Activated T-helper 2 cell treated with anti-CD3 and anti-CD28 coated beads, Interferon-gamma antibody, Interleukin-2, Interleukin-4, amounts not matched to agents 10 μg/mL and 5 μg/mL and 100 μg/mL, durations not matched to agents 14 hours and 24 hours and 36 hours (primary cell): ENCODE results near the gene PDE7B. TPM values are rescaled to one million over a fixed set of nuclear protein-coding genes. Genes with fewer than 3 reads are reported as not detected.

ENCODE experiments used
- DNase-seq: peaks from one replicate; pipeline ENCODE4 v3.0.0; 2021; ENCODE audit warnings: low spot score
- H3K27ac Mint-ChIP-seq: one replicate; pipeline ENCODE4 v1.8.0; 2021; ENCODE audit warnings: mixed read lengths
- H3K27me3 Mint-ChIP-seq: one replicate; pipeline ENCODE4 v1.8.0; 2021; ENCODE audit warnings: low read depth, mixed read lengths
- H3K36me3 Mint-ChIP-seq: one replicate; pipeline ENCODE4 v1.8.0; 2021; ENCODE audit warnings: low read depth, mixed read lengths
- H3K4me1 Mint-ChIP-seq: one replicate; pipeline ENCODE4 v1.8.0; 2021; ENCODE audit warnings: low read depth, mixed read lengths
- H3K4me3 Mint-ChIP-seq: one replicate; pipeline ENCODE4 v1.8.0; 2021; ENCODE audit warnings: low read depth, mild to moderate bottlenecking, moderate library complexity, mixed read lengths
- H3K9me3 Mint-ChIP-seq: one replicate; pipeline ENCODE4 v1.8.0; 2021; ENCODE audit warnings: mixed read lengths
- intact Hi-C: fragments of 100-400 bp; cut with micrococcal nuclease; formaldehyde crosslinking; loops from one replicate; pipeline ENCODE4 v1.15.1; 2023
- total RNA-seq: library from RNA; stranded (reverse); gene quantifications from 2 replicates; pipeline ENCODE4 v1.2.3, GENCODE V29; 2022

Gene PDE7B
- total RNA-seq, 1 donor from 2014 or later, result 28.8 TPM

- intact Hi-C loops, result no loop called here
- Mint-ChIP-seq H3K27ac (no peak overlapping the region), H3K4me1 (peaks cover 59% of the 10 kb centered on the region), H3K27me3 (no peaks in the 10 kb centered on the region), H3K36me3 (peaks cover 47% of the 10 kb centered on the region), H3K9me3 (no peaks in the 10 kb centered on the region), H3K4me3 (no peak overlapping the region)
- no peak for DNase-seq
These were observed 26.2 kb downstream of the PDE7B start for GRCh38 chr6:135877666-135878065.

GRCh38 chr6:135880066-135880972 is 28.8 kb downstream of the PDE7B start:
- intact Hi-C loops, result loop anchor here (1.0 to 10.0 kb wide), 5 partner anchors 14 to 404 kb away; partner anchors contain the start of gene BCLAF1
- Mint-ChIP-seq H3K36me3 (peaks cover 52% of the 10 kb centered on the region), H3K27me3 (no peaks in the 10 kb centered on the region), H3K4me3 (peak overlapping the region; percentile 82), H3K4me1 (peaks cover 66% of the 10 kb centered on the region), H3K27ac (peak overlapping the region; percentile 98), H3K9me3 (no peaks in the 10 kb centered on the region)
- peak; percentile 64 for DNase-seq

GRCh38 chr6:135883045-135883444 is 31.5 kb downstream of the PDE7B start:
- DNase-seq, result no peak
- Mint-ChIP-seq H3K27me3 (no peaks in the 10 kb centered on the region), H3K4me1 (peaks cover 60% of the 10 kb centered on the region), H3K36me3 (peaks cover 55% of the 10 kb centered on the region), H3K9me3 (no peaks in the 10 kb centered on the region), H3K27ac (no peak overlapping the region), H3K4me3 (no peak overlapping the region)
- intact Hi-C loops, result loop anchor here (5.0 to 10.0 kb wide), 2 partner anchors 39 to 402 kb away; partner anchors contain the start of gene BCLAF1

- H3K4me1 Mint-ChIP-seq, result peaks cover 60% of the 10 kb centered on the region
- H3K27me3 Mint-ChIP-seq, result no peaks in the 10 kb centered on the region
- H3K9me3 Mint-ChIP-seq, result no peaks in the 10 kb centered on the region
- peaks cover 55% of the 10 kb centered on the region for H3K36me3 Mint-ChIP-seq
- no peak for DNase-seq
- no peak overlapping the region for H3K27ac Mint-ChIP-seq
- intact Hi-C loops, result loop anchor here (5.0 to 10.0 kb wide), 2 partner anchors 39 to 401 kb away; partner anchors contain the start of gene BCLAF1
- H3K4me3 Mint-ChIP-seq, result no peak overlapping the region
These were observed 32.0 kb downstream of the PDE7B start for GRCh38 chr6:135883536-135883935.

- Mint-ChIP-seq H3K27ac (no peak overlapping the region), H3K27me3 (no peaks in the 10 kb centered on the region), H3K4me3 (no peak overlapping the region), H3K36me3 (peaks cover 55% of the 10 kb centered on the region), H3K4me1 (peaks cover 58% of the 10 kb centered on the region), H3K9me3 (no peaks in the 10 kb centered on the region)
- intact Hi-C loops, result loop anchor here (5.0 to 10.0 kb wide), 2 partner anchors 38 to 401 kb away; partner anchors contain the start of gene BCLAF1
- no peak for DNase-seq
These were observed 32.6 kb downstream of the PDE7B start for GRCh38 chr6:135884136-135884535.

- H3K4me3 Mint-ChIP-seq, result no peak overlapping the region
- peaks cover 33% of the 10 kb centered on the region for H3K4me1 Mint-ChIP-seq
- no peaks in the 10 kb centered on the region for H3K27me3 Mint-ChIP-seq
- no peak for DNase-seq
- H3K27ac Mint-ChIP-seq, result no peak overlapping the region
- H3K9me3 Mint-ChIP-seq, result no peaks in the 10 kb centered on the region
- H3K36me3 Mint-ChIP-seq, result peaks cover 61% of the 10 kb centered on the region
- intact Hi-C loops, result loop anchor here (10.0 kb wide), 1 partner anchor 398 kb away; the partner anchor contains the start of gene BCLAF1
These were observed 35.6 kb downstream of the PDE7B start for GRCh38 chr6:135887069-135887468.

- no peaks in the 10 kb centered on the region for H3K9me3 Mint-ChIP-seq
- no peak overlapping the region for H3K4me3 Mint-ChIP-seq
- no peaks in the 10 kb centered on the region for H3K27me3 Mint-ChIP-seq
- peaks cover 63% of the 10 kb centered on the region for H3K36me3 Mint-ChIP-seq
- no peak overlapping the region for H3K27ac Mint-ChIP-seq
- DNase-seq, result no peak
- intact Hi-C loops, result loop anchor here (10.0 kb wide), 1 partner anchor 396 kb away; the partner anchor contains the start of gene BCLAF1
- H3K4me1 Mint-ChIP-seq, result peaks cover 23% of the 10 kb centered on the region
These were observed 37.3 kb downstream of the PDE7B start for GRCh38 chr6:135888818-135889217.

- H3K27me3 Mint-ChIP-seq, result no peaks in the 10 kb centered on the region
- H3K4me1 Mint-ChIP-seq, result peaks cover 16% of the 10 kb centered on the region
- peaks cover 60% of the 10 kb centered on the region for H3K36me3 Mint-ChIP-seq
These were observed 39.4 kb downstream of the PDE7B start for GRCh38 chr6:135890876-135891275.

GRCh38 chr6:135891710-135892109 is 40.2 kb downstream of the PDE7B start:
- Mint-ChIP-seq H3K27me3 (no peaks in the 10 kb centered on the region), H3K4me3 (no peak overlapping the region), H3K27ac (no peak overlapping the region), H3K4me1 (peaks cover 24% of the 10 kb centered on the region), H3K36me3 (peaks cover 60% of the 10 kb centered on the region), H3K9me3 (no peaks in the 10 kb centered on the region)
- no peak for DNase-seq
- intact Hi-C loops, result no loop called here

More at GRCh38 chr6:135890876-135891275, 39.4 kb downstream of the PDE7B start:
- intact Hi-C loops, result no loop called here
- DNase-seq, result no peak
- no peak overlapping the region for H3K4me3 Mint-ChIP-seq
- no peak overlapping the region for H3K27ac Mint-ChIP-seq
- no peaks in the 10 kb centered on the region for H3K9me3 Mint-ChIP-seq

GRCh38 chr6:135895231-135895911 is 43.9 kb downstream of the PDE7B start:
- Mint-ChIP-seq H3K4me3 (no peak overlapping the region), H3K36me3 (peaks cover 69% of the 10 kb centered on the region), H3K9me3 (peaks cover 4% of the 10 kb centered on the region), H3K27me3 (no peaks in the 10 kb centered on the region), H3K27ac (no peak overlapping the region), H3K4me1 (peaks cover 24% of the 10 kb centered on the region)
- intact Hi-C loops, result loop anchor here (2.0 kb wide), 1 partner anchor 15 kb away; no protein-coding TSS in a partner anchor
- no peak for DNase-seq

GRCh38 chr6:135897087-135897486 is 45.6 kb downstream of the PDE7B start:
- no peak for DNase-seq
- H3K36me3 Mint-ChIP-seq, result peaks cover 68% of the 10 kb centered on the region
- no peak overlapping the region for H3K4me3 Mint-ChIP-seq
- intact Hi-C loops, result no loop called here
- H3K27me3 Mint-ChIP-seq, result no peaks in the 10 kb centered on the region
- H3K4me1 Mint-ChIP-seq, result peaks cover 36% of the 10 kb centered on the region
- H3K9me3 Mint-ChIP-seq, result peaks cover 4% of the 10 kb centered on the region
- H3K27ac Mint-ChIP-seq, result peak overlapping the region; percentile 64

GRCh38 chr6:135901774-135902524 is 50.4 kb downstream of the PDE7B start:
- Mint-ChIP-seq H3K36me3 (peaks cover 43% of the 10 kb centered on the region), H3K9me3 (peaks cover 4% of the 10 kb centered on the region), H3K27ac (peak overlapping the region; percentile 86), H3K4me3 (peak overlapping the region; percentile 52), H3K4me1 (peaks cover 47% of the 10 kb centered on the region), H3K27me3 (no peaks in the 10 kb centered on the region)
- intact Hi-C loops, result loop anchor here (2.0 kb wide), 2 partner anchors 21 to 47 kb away; no protein-coding TSS in a partner anchor
- DNase-seq, result no peak
